ENCODE data around the gene C10orf67. TPM values are rescaled to one million over a fixed set of nuclear protein-coding genes. Genes with fewer than 3 reads are reported as not detected.

Gene C10orf67
- total RNA-seq, 1 experiment from 2014 or later: not detected

DNA sequence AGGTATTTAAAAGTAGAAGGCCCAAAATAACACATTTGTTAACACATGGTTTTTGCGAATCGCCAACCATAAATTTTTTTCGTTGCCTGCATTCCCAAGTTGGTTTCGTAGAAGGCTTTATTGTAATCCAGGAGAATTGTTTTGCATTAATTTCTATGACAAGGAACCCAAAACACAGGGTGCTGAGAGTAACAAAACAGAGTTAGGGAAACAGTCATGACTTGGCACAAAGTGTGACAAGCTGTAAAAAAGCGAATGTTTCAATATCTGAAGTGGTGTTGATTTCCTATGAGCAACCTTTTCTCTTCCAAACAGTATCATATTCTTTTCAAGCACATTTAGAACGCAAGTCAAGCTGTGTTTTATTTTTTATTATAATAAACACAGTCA, 63.6 kb downstream of the C10orf67 start:
- no peak for DNase-seq
- Histone ChIP-seq H3K56ac (ENCODE audit: insufficient read length, low read depth, low read length) (no peak overlapping the region), H3K79me1 (ENCODE audit: insufficient read depth, low read depth, low read length, poor library complexity, severe bottlenecking) (no peaks in the 10 kb centered on the region), H3K27ac (ENCODE audit: insufficient read length, low read depth, low read length) (no peak overlapping the region), H3K23ac (ENCODE audit: insufficient read length, low read depth, low read length) (no peak overlapping the region), H4K5ac (ENCODE audit: insufficient read length, low read depth, low read length) (no peak overlapping the region), H2AK5ac (ENCODE audit: insufficient read length, low read length) (no peak overlapping the region), H4K8ac (replicated peaks; ENCODE audit: insufficient read length, low read depth, low read length) (no peak overlapping the region), H3K9me3 (ENCODE audit: control insufficient read depth, low read depth, low read length) (no peaks in the 10 kb centered on the region), H2BK20ac (ENCODE audit: low read depth, low read length, poor library complexity, severe bottlenecking) (no peak overlapping the region), H3K4me2 (ENCODE audit: insufficient read depth, insufficient read length, low read length) (no peak overlapping the region), H3K18ac (ENCODE audit: insufficient read length, low read depth, low read length) (peak overlapping the region; percentile 22), H2BK120ac (ENCODE audit: low read depth, low read length, poor library complexity, severe bottlenecking) (peak overlapping the region; percentile 14), H3K79me2 (ENCODE audit: insufficient read depth, low read length) (no peaks in the 10 kb centered on the region), H4K20me1 (ENCODE audit: control insufficient read depth, insufficient read depth, insufficient read length) (no peaks in the 10 kb centered on the region), H3K9ac (ENCODE audit: extremely low read depth, insufficient read length, low read length) (no peak overlapping the region), H3K23me2 (ENCODE audit: insufficient read length, low read depth, low read length, poor library complexity, severe bottlenecking) (no peaks in the 10 kb centered on the region), H2AFZ (ENCODE audit: low read length) (no peak overlapping the region), H2BK12ac (ENCODE audit: insufficient read length, low read depth, low read length) (no peak overlapping the region), H3K27me3 (ENCODE audit: insufficient read depth, low read length) (no peaks in the 10 kb centered on the region), H3K4ac (ENCODE audit: low read depth, low read length) (no peak overlapping the region; the same call in 1 of the 2 replicates), H2BK15ac (ENCODE audit: low read depth, low read length) (no peak overlapping the region), H2BK5ac (ENCODE audit: insufficient read length, low read length) (no peak overlapping the region), H3K14ac (ENCODE audit: insufficient read depth, low read length) (peak overlapping the region; percentile 41; the same call in 1 of the 2 replicates), H4K91ac (ENCODE audit: insufficient read length, low read depth, low read length) (no peak overlapping the region), H3K4me1 (ENCODE audit: insufficient read depth, low read length) (0 out of 2 replicates have a peak, but pooled peaks cover 2% of the 10 kb centered on the region), H3T11ph (ENCODE audit: low read length) (peak overlapping the region; percentile 94)
- H3K27ac Mint-ChIP-seq: peak overlapping the region; percentile 93 to 96 (median 96); a peak in 6 of 7 replicates
- WGBS (ENCODE audit: extremely low coverage, insufficient read length, low lambda C conversion rate): no CpG with 5 or more reads among the region's 6 CpGs
- peaks cover 26 to 38% of the 10 kb centered on the region in 2 experiments for H3K4me1 Mint-ChIP-seq
- peaks cover 17% of the 10 kb centered on the region for H3K27me3 Mint-ChIP-seq (ENCODE audit: low read depth)
- H3K36me3 Mint-ChIP-seq (ENCODE audit: insufficient read depth in 1 of 3, low read depth in 3 of 3): no peaks in the 10 kb centered on the region
- TF ChIP-seq, protein P1, sequence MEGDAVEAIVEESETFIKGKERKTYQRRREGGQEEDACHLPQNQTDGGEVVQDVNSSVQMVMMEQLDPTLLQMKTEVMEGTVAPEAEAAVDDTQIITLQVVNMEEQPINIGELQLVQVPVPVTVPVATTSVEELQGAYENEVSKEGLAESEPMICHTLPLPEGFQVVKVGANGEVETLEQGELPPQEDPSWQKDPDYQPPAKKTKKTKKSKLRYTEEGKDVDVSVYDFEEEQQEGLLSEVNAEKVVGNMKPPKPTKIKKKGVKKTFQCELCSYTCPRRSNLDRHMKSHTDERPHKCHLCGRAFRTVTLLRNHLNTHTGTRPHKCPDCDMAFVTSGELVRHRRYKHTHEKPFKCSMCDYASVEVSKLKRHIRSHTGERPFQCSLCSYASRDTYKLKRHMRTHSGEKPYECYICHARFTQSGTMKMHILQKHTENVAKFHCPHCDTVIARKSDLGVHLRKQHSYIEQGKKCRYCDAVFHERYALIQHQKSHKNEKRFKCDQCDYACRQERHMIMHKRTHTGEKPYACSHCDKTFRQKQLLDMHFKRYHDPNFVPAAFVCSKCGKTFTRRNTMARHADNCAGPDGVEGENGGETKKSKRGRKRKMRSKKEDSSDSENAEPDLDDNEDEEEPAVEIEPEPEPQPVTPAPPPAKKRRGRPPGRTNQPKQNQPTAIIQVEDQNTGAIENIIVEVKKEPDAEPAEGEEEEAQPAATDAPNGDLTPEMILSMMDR (conservative IDR thresholded peaks at IDR 0.05): no peak
- H3K4me3 Mint-ChIP-seq: peak overlapping the region; percentile 44 to 73
- H3K9me3 Mint-ChIP-seq: peaks cover 0 to 2% of the 10 kb centered on the region in 2 experiments; a peak in 2 of 5 replicates

All from H9 (cell line).